Measurements from ENCODE around the gene MPC1L. TPM values are rescaled to one million over a fixed set of nuclear protein-coding genes. Genes with fewer than 3 reads are reported as not detected.
"Not testable (repeated sequence)": the region's sequence is repeated elsewhere in the genome, so short reads cannot be mapped to it uniquely, and the experiment has no call there.

Gene MPC1L
- total RNA-seq, 1 donor from 2014 or later: not detected

DNA sequence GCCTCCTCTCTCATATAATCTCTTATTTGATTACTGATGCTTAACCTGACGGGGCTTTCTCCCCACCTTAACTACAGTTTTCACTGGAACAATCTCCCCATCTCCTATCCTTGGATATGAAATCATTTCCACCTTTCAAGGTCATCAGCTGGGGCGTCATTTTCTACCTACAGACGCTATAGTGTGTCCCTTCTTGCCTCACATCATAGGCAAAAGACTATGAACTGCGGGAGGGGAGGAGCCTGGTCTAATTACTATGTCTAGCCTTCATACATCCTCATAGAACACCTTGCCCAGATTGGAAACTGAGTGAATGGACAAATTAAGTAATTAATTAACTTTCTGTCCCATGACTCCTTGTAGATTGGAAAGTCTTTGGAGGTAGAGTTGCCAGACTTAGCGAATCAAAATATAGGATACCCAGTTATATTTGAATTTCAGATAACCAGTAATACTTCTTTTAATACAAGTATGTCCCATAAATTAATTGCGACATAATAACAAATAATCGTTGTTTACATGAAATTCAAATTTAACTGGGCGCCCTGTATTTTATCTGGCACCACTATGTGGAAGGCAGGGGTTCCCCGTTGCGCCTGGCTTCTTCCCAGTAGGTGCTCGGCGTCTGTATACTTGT is 43.2 kb upstream of the MPC1L start:
- TF ChIP-seq, protein P1, sequence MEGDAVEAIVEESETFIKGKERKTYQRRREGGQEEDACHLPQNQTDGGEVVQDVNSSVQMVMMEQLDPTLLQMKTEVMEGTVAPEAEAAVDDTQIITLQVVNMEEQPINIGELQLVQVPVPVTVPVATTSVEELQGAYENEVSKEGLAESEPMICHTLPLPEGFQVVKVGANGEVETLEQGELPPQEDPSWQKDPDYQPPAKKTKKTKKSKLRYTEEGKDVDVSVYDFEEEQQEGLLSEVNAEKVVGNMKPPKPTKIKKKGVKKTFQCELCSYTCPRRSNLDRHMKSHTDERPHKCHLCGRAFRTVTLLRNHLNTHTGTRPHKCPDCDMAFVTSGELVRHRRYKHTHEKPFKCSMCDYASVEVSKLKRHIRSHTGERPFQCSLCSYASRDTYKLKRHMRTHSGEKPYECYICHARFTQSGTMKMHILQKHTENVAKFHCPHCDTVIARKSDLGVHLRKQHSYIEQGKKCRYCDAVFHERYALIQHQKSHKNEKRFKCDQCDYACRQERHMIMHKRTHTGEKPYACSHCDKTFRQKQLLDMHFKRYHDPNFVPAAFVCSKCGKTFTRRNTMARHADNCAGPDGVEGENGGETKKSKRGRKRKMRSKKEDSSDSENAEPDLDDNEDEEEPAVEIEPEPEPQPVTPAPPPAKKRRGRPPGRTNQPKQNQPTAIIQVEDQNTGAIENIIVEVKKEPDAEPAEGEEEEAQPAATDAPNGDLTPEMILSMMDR (IDR thresholded peaks at IDR 0.05): no peak
- intact Hi-C loops (cut with DNase I): no loop called here
- Histone ChIP-seq H3K36me3 (no peaks in the 10 kb centered on the region), H3K4me1 (peaks cover 11% of the 10 kb centered on the region), H3K9me3 (no peaks in the 10 kb centered on the region), H3K27me3 (ENCODE audit: low read depth) (no peaks in the 10 kb centered on the region), H3K4me3 (peak overlapping the region; percentile 69), H3K27ac (peak overlapping the region; percentile 92)
- no peak for DNase-seq
- ATAC-seq: peak; percentile 67 to 78

DNA sequence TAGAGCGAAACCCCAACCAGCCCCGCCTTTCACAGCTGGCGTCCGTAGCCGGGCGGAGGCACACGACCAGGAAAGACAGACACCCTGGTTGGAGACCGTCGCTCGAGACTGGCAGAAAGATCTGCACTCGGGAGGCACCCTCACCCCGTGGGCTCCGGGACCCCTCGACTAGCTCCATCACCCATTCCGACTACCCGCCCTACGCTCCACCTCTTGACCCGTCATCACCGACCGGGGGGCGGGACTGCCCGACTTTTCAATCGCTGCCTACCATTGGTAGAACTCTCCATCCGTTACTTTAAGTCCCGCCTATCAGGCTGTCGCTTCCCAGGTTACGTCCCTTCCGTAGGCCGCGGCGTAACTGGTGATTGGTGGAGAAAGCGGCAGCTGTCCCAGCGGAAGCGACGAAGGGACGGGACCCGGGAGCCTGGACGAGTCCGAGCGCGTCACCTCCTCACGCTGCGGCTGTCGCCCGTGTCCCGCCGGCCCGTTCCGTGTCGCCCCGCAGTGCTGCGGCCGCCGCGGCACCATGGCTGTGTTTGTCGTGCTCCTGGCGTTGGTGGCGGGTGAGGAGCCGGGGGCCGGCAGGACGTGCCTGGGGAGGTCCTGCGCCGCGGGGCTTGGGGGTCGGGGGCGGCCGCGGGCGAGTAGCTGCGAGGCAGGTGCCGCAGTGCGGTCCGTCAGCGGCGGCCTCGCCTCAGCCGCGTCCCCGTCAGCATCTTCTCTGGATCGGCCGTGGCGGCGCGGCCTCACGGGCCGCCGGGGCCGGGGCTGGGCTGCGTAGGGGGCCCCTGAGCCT is 42.5 kb upstream of the MPC1L start, which contains the start of gene ATP6AP2:
ATP6AP2 (plus strand) TSS at position 434 of the 799 bp plus-strand sequence; CDS start at position 530, 96 bp downstream.
- ATAC-seq: peak; percentile 98 to 99
- no peaks in the 10 kb centered on the region for H3K36me3 ChIP-seq
- no peaks in the 10 kb centered on the region for H3K9me3 ChIP-seq
- no peaks in the 10 kb centered on the region for H3K27me3 ChIP-seq (ENCODE audit: low read depth)
- peak within 1 kb of the TSS; percentile 69 for H3K4me3 ChIP-seq
- TF ChIP-seq, protein P1 (IDR thresholded peaks at IDR 0.05): no peak
- peak within 1 kb of the TSS; percentile 92 for H3K27ac ChIP-seq
- peak; percentile 94 for DNase-seq
- H3K4me1 ChIP-seq: peaks cover 11% of the 10 kb centered on the region
- intact Hi-C loops (cut with DNase I): no loop called here

DNA sequence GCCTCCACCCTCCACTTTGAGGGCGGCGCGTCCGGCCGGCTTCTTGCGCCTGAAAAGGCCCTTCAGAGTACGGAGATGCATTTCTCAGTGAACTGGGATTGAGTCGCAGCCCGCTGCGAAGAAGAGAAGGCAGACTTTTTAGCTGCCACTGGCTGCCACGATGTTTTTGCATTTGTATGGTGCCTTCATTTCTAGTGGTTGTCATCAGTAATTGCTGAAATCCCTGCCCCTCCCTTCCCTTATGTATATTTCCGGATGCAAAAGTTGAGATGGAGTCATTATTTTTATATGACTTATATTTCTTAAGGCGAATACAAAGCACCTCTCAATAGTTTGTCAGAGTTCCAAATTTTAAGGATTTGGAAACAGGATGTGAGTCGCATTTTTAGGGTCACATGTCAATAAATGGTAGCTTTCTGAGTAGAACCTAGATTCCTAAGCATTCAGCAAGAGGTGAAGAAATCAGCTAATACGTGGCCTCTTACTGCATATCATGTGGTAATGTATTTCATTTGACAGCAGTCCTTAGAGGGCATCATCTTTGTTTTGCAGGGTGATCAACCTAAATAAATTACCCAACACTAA is 41.8 kb upstream of the MPC1L start:
- TF ChIP-seq, protein P1 (IDR thresholded peaks at IDR 0.05): no peak
- H3K4me1 ChIP-seq: peaks cover 11% of the 10 kb centered on the region
- no peaks in the 10 kb centered on the region for H3K36me3 ChIP-seq
- ATAC-seq: no peak
- H3K9me3 ChIP-seq: no peaks in the 10 kb centered on the region
- intact Hi-C loops (cut with DNase I): no loop called here
- peak overlapping the region; percentile 69 for H3K4me3 ChIP-seq
- no peak for DNase-seq
- no peaks in the 10 kb centered on the region for H3K27me3 ChIP-seq (ENCODE audit: low read depth)
- peak overlapping the region; percentile 92 for H3K27ac ChIP-seq

DNA sequence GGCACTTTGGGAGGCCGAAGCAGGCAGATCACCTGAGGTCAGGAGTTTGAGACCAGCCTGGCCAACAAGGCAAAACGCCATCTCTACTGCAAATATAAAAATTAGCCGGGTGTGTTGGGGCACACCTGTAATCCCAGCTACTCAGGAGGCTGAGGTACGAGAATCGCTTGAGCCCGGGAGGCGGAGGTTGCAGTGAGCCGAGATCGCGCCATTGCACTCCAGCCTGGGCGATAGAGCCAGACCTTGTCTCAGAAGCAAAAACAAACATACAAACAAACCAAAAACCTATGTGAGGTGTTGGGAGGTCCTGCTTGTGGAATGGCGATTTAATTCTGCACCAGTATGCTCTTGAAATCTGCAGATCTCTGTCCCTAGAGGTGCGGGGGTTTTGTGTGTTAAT is 41.0 kb upstream of the MPC1L start:
- H3K27ac ChIP-seq; intact Hi-C loops (cut with DNase I); H3K4me3 ChIP-seq; H3K36me3 ChIP-seq; ATAC-seq; H3K9me3 ChIP-seq; H3K27me3 ChIP-seq (ENCODE audit: low read depth); DNase-seq: not testable (repeated sequence)
- peaks cover 11% of the 10 kb centered on the region for H3K4me1 ChIP-seq

DNA sequence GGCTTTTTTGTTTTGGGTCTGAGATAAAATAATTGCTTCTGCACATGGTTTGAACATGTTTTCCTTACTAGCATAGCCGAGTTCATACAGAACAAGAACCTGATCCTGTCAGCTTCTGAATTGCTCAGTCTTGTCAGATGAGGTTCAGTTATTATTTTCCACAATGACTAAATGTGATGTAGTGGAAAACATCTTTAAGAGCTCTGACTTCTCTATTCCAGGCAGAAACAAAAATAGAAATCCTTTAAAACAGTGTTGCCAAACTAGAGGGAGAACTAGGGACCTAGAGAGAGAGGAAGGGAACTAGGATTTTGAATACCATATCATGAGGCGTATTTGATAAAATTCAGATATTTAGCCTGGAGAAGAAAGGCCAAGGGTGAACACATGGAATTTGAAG is 40.4 kb upstream of the MPC1L start:
- TF ChIP-seq, protein P1 (IDR thresholded peaks at IDR 0.05): no peak
- Histone ChIP-seq H3K36me3 (no peaks in the 10 kb centered on the region), H3K9me3 (no peaks in the 10 kb centered on the region), H3K27me3 (ENCODE audit: low read depth) (no peaks in the 10 kb centered on the region), H3K4me1 (peaks cover 11% of the 10 kb centered on the region), H3K27ac (no peak overlapping the region), H3K4me3 (no peak overlapping the region)
- no peak for ATAC-seq
- intact Hi-C loops (cut with DNase I): no loop called here
- no peak for DNase-seq

DNA sequence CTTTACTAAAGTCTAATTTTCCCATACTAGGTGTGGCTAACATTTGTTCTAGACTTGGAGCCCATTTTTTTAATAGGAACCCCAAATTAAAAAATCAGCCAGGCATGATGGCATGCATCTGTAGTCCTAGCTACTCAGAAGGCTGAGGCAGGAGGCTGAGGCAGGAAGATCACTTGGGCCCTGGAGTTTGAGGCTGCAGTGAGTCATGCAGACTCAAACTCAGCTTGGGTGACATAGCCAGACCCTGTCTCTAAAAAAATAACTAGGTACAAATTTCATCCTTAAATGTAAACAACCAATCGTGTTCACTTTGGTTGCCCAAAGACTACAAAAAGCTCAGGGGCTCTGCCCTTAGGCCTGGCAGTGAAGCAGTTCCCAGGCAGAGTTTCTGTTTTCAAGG is 35.6 kb upstream of the MPC1L start:
- not testable (repeated sequence) for H3K4me1 ChIP-seq, H3K9me3 ChIP-seq

DNA sequence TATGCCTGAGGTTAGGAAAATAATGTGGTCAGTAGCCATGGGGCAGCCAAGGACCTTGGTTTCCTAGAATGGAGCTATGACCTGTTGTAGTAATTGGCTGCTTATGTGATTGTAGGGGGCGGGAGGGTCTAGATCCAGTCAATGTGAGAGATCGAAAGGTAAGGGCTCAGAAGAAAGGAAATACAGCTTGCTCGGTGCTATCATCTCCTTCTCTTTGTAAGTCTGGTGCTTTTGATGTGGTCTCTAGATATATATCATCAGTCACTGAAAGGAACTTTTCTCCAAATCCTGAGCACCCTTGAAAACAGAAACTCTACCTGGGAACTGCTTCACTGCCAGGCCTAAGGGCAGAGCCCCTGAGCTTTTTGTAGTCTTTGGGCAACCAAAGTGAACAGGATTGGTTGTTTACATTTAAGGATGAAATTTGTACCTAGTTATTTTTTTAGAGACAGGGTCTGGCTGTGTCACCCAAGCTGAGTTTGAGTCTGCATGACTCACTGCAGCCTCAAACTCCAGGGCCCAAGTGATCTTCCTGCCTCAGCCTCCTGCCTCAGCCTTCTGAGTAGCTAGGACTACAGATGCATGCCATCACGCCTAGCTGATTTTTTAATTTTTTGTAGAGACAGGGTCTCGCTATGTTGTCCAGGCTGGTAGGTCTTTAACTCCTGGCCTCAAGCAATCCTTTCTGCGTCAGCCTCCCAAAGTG is 33.5 kb upstream of the MPC1L start:
- intact Hi-C loops (cut with DNase I): not testable (repeated sequence)

More for the DNA sequence above, 35.6 kb upstream of the MPC1L start:
- H3K4me3 ChIP-seq; intact Hi-C loops (cut with DNase I); ATAC-seq; H3K27ac ChIP-seq; H3K27me3 ChIP-seq (ENCODE audit: low read depth); DNase-seq: not testable (repeated sequence)
- peaks cover 26% of the 10 kb centered on the region for H3K36me3 ChIP-seq

More for the DNA sequence above, 33.5 kb upstream of the MPC1L start:
- peaks cover 29% of the 10 kb centered on the region for H3K36me3 ChIP-seq
- H3K4me3 ChIP-seq; H3K27ac ChIP-seq; ATAC-seq; H3K4me1 ChIP-seq; H3K9me3 ChIP-seq; H3K27me3 ChIP-seq (ENCODE audit: low read depth); DNase-seq: not testable (repeated sequence)
